Omental fat pad (tissue), 4 donors: ENCODE data around the gene CENPX. TPM values are rescaled to one million over a fixed set of nuclear protein-coding genes. Genes with fewer than 3 reads are reported as not detected.

Source experiments
- ATAC-seq: fragments of 150-250 bp; one replicate; pipeline ENCODE4 v1.9.1; 2016; ENCODE audit warnings: mild to moderate bottlenecking, moderate library complexity; ENCODE audit not compliant: low FRiP score
- DNase-seq: peaks from one replicate; pipeline ENCODE4 v3.0.0-alpha.2; 2019; ENCODE audit warnings: low spot score
- total RNA-seq, 4 donors: library from RNA; depleted of rRNA; stranded (reverse); fragments of >200 nt; gene quantifications; one replicate each; pipeline ENCODE4 v1.1.0, GENCODE V29; 2016
- TF ChIP-seq, protein P1 (sequence below), 3 donors: fragments of 450-650 bp; IDR thresholded peaks; one replicate each; pipeline ENCODE4 v1.5.1; 2016 to 2017; ENCODE audit warnings: antibody characterized with exemption in 3 of 3, mild to moderate bottlenecking in 3 of 3, moderate library complexity in 2 of 3

CENPX gene
- total RNA-seq, 4 donors from 2014 or later, result 41.1 to 77.2 (median 59.8) TPM

DNA sequence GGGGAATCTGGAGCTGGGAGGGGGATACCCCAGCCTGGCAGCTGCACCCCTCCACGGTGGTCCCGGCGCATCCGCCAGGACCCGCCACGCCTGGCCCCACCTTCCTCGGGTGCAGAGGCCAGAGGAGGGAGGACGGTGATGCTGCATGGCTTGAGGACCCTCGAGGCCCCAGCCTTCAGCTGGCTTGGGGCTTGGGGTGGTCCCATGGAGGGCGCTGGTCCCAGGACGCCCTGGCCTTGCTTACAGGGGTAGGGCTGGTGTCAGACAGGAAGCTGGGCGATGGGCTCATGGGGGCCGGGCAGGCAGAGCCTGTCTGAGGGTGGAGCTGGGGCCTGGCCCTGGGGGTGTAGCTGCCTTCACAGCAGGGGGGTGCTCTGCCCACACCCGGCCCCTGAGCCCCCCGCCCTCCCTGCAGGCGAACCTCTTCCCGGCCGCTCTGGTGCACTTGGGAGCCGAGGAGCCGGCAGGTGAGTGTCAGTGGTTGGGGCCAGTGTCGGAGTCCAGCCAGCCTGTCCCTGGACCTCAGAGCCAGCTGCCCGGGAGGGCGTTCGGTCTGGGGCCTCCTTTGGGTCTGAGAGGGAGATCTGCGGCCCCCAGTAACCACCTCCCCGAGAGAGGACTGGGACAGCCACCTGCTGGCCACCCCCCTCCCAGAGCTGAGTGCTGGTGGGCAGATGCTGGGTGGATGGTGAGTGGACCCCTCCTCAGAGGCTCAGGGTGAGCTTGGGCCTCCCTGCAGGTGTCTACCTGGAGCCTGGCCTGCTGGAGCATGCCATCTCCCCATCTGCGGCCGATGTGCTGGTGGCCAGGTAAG is 6.4 kb downstream of the CENPX start:
- no peak for ATAC-seq
- DNase-seq, result no peak
- TF ChIP-seq, protein P1, sequence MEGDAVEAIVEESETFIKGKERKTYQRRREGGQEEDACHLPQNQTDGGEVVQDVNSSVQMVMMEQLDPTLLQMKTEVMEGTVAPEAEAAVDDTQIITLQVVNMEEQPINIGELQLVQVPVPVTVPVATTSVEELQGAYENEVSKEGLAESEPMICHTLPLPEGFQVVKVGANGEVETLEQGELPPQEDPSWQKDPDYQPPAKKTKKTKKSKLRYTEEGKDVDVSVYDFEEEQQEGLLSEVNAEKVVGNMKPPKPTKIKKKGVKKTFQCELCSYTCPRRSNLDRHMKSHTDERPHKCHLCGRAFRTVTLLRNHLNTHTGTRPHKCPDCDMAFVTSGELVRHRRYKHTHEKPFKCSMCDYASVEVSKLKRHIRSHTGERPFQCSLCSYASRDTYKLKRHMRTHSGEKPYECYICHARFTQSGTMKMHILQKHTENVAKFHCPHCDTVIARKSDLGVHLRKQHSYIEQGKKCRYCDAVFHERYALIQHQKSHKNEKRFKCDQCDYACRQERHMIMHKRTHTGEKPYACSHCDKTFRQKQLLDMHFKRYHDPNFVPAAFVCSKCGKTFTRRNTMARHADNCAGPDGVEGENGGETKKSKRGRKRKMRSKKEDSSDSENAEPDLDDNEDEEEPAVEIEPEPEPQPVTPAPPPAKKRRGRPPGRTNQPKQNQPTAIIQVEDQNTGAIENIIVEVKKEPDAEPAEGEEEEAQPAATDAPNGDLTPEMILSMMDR (IDR thresholded peaks at IDR 0.05), result no peak

GRCh38 chr17:82015311-82015971 is 7.2 kb downstream of the CENPX start:
- no peak for ATAC-seq
- DNase-seq, result no peak
- TF ChIP-seq, protein P1 (IDR thresholded peaks at IDR 0.05), result no peak

DNA sequence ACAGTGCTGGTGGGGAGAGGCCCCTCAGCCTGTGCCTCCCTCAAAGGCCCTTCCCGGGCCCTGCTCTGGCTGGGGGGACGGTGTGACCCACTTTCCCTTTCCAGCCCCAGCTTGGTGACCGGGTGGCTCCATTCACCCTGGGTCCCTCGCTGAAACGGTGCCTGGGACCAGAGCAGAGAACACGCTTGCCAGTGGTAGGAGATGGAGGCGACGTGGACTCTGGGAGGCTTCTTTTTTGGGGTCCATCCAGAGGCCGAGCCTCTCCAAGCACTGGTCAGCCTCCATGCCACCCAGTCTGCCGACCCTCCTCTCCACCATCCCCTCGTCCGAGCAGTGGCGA is 7.7 kb downstream of the CENPX start:
- TF ChIP-seq, protein P1 (IDR thresholded peaks at IDR 0.05), result no peak
- ATAC-seq (no peak), DNase-seq (no peak)

DNA sequence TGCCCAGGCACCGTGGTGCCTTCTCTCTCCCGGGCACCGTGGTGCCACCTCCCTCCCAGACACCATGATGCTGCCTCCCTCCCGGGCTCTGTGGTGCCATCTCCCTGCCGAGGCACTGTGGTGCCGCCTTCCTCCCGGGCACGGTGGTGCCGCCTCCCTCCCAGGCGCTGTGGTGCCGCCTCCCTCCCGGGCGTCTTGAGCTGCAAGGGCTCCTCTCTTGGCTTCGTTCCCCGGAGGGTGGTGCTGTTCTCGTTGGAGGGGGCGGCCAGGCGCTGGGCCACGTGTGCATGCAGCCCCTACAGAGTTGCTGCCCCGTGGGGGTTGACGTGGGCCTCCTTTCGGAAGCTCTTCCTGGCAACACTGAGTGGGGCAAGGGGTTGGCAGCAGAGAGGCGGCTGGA is 8.2 kb downstream of the CENPX start:
- TF ChIP-seq, protein P1 (IDR thresholded peaks at IDR 0.05), result no peak
- DNase-seq (no peak), ATAC-seq (no peak)

- TF ChIP-seq, protein P1 (IDR thresholded peaks at IDR 0.05), result no peak
- DNase-seq (no peak), ATAC-seq (no peak)
Observed at GRCh38 chr17:82013772-82014321, 8.8 kb downstream of the CENPX start.

DNA sequence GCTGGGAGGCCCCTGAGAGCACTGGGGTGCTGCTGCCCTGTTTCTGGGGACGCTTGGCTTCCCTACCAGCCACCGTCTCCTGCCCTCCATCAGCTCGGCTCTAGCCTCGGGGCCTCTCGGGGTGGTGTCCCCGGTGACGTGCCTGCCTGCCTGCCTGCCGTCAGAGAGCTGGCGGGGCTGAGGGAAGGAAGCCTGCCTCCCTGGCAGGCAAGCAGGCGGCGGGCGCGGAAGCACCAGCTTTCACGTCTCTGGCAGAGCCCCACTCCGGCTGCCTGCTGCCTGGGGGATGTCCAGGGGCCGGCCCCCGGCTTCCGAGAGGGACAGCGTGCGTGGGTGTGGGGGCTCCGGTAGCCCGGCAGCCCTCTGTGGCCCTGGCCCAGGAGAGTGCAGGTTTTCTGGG is 9.3 kb downstream of the CENPX start:
- DNase-seq (no peak), ATAC-seq (no peak)
- TF ChIP-seq, protein P1 (IDR thresholded peaks at IDR 0.05), result no peak
